NCI-H2081 (cell line): ENCODE measurements around the gene ACTR5.
A peak's percentile ranks its signal among the peaks of the same experiment; 100 is the strongest.
"Not testable (repeated sequence)": the region's sequence is repeated elsewhere in the genome, so short reads cannot be mapped to it uniquely, and the experiment has no call there.

ENCODE experiments used
- DNase-seq, 2 experiments: peaks; one replicate each; lab custom pipeline; 2025; lab: John Stamatoyannopoulos, UW

The ACTR5 gene

GRCh38 chr20:38805958-38806854 is 57.9 kb downstream of the ACTR5 start:
- peak in 1 of 2 experiments; percentile 8 for DNase-seq

- no peak for DNase-seq
Observed at GRCh38 chr20:38806855-38807655, 58.8 kb downstream of the ACTR5 start.

- no peak for DNase-seq
Observed at GRCh38 chr20:38809942-38810341, 61.7 kb downstream of the ACTR5 start.

DNA sequence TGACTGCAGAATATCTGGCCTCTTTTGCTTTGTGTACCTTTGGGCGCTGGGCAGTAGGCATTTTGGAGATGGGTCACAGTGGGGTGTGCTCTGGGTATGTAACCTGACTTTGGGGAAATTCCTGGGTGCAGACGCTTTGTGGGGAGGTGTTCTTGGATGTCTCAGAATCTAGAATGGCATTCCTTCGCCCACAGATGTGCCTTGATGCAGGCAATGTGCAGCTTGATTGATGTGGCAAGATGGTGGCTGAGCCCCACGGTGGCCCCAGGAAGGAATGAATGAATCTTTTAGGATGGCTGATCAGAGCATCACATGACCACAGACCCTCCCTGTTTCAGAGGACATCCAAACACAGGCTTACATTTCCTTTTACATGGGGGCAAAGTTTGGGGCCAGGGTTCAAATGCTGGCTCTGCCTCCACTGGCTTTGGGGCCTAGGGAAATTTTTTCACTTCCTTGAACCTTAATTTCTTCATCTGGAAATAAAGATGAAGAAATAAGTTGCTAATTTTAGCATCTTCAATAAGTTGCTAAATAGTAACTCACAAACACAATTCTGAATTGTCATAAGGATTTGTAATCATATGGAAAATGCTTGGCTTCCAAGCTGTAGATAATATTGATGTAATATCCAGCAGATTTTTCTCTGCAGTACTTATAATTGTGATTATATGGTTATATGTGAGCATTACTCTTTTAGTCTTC is 62.8 kb downstream of the ACTR5 start:
- no peak for DNase-seq

DNA sequence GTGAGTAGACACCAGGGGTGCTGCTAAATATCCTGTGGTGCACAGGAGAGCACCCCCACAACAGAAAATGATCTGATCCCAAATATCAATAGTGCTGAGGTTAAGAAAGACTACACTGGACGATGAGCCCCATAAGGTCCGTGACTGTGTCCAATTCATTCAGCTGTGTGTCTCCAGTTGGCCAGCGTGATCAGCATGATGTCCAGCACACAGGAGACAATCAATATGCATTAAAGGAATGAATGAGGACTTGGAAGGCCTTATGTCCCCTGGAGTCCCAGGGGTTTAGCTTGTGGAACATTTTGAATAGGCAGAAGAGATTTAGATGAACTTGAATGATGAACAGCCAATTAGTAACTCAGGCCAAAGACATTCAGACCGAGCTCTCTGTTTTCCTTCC is 63.5 kb downstream of the ACTR5 start:
- DNase-seq, result no peak

DNA sequence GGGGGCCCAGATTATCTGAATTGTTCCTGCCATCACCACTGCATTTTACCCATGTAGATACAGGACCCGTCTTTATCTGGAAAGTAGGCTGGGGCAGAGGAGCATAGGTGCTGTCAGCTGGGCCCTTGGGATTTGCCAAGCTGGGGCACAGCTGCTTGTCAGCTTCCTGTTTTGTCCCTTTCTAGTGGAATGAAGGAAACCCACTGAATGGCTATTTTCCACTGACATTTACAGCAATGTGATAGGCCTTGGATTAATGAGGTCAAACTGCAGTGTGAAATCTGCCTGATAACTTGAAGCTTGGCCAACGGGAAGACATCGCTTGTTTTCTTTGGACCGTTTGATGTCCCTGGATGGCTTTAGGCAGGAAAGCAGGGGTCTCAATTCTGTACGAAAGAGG is 63.9 kb downstream of the ACTR5 start:
- no peak for DNase-seq

GRCh38 chr20:38812709-38813573 is 64.7 kb downstream of the ACTR5 start:
- DNase-seq, result no peak

DNA sequence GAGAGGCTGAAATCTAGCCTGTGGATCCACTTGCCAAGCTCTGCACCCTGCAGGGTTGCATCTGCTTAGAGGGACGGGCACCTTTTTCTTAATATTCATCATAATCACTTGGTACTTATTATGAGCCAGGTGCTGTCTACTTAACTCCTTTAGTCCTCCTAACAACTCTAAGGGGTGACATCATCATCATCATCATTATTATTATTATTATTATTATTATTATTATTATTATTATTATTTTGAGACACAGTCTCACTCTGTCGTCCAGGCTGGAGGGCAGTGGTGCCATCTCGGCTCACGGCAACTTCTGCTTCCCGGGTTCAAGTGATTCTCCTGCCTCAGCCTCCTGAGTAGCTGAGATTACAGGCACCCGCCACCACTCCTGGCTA is 65.3 kb downstream of the ACTR5 start:
- not testable (repeated sequence) for DNase-seq

DNA sequence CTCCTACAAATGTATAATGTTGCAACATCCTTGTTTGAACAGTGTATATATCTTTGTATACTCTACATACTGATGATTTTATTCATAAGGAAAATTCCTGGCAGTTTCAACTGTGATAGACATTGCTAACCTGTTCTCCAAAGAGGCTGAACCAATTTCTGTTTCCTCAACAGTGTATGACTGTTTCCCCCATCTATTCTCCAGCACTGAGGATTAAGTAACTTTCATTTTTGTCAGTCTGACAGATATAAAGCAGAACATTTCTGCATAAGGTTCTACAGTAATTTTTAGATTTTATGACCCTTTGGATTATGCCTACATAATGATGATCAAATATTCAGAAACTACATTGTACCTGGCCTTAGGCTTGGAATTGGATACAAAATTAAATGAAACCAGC is 67.2 kb downstream of the ACTR5 start:
- DNase-seq, result no peak

GRCh38 chr20:38818113-38819065 is 70.1 kb downstream of the ACTR5 start:
- no peak for DNase-seq
